CD4-positive, alpha-beta T cell treated with Interferon alpha-2 for 1 hour (primary cell): ENCODE data around the gene CCDC9B.
A peak's percentile ranks its signal among the peaks of the same experiment; 100 is the strongest.

Source experiments
- DNase-seq, 2 donors: peaks; one replicate each; pipeline ENCODE4 v3.0.0-alpha.2; 2020 to 2022

CCDC9B gene

DNA sequence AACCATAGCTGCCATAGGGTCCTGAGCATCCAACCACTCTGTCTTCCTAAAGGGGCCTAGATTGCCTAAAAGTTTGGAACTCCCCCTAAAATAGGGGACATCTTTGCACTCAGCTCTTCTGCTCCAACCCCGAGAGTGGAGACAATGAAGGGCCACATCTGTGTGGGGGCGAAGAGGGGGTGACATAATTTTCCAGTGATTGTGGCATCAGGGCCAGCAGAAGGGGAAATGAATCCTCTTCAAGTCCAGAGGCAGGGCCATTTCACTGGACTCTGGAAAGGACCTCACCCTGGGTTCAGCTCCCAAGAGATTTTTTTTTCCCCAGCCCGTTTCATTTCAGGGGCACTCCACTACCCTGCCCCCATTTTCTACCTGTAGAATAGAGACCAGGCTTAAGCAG, 53.2 kb downstream of the CCDC9B start:
- DNase-seq = no peak

DNA sequence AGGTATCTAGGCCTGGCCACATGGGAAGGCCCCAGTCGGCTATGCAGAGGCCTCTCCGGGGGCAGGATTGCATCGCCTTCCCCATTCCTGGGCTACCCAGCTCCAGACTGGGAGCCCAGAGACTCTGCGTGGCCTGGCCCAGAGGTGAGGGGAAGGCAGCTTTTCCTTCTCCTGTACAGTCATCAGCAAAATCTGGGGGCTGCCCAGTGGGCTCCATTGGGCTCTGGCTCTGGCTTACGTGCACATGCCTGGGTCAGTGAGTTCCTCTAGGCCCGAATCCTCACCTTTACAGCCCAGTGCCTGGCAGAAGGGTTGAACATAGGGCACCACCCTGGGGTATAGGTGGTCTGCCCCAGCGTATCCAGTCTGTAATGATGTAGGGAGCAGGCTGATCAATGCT, 53.9 kb downstream of the CCDC9B start:
- DNase-seq = no peak

DNA sequence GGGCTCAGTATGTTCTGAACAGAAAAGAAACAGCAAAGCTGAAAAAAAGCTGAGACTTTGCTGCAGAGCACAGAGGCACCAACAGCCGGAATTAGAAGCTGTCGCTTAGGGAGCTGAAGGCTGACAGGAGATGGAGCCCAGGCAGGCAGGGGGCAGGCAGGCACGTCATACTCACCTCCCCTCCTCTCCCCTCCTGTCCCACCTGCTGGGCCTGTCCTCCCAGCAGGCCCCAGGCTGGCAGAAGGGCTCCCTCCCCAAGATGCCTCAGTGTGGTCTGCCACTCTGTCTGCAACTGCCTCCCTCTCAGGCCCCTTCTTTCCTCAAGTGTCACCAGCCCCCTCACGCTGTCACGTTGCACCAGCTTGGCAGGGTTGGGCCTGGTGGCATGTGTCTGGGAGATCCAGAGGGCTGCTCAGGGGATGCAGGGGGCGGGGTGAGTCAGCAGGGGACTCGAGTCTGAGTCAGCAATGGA, 54.6 kb downstream of the CCDC9B start:
- no peak for DNase-seq

DNA sequence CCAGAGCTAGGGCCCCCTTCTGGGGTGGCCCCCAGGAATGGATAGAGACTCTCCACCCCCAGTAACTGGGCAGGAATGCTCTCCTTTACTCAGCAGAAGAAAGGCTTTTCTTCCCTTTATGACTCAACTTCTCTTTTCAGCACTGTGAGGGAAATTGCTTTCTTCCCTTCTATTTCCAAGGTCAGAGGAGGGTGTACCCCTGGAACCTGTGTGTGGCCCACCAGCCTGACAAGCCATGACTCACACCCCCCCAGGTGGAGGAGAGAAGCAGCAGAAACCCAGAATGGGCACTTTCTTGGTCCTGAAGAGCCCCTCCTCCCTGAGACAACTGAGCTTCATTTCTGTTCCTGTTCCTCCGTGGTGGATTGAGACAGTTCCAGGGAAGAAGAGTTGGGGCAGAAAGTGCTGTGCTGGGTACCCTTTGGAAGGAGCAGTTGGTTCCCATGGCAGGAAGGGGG, 55.2 kb downstream of the CCDC9B start:
- DNase-seq = no peak

DNA sequence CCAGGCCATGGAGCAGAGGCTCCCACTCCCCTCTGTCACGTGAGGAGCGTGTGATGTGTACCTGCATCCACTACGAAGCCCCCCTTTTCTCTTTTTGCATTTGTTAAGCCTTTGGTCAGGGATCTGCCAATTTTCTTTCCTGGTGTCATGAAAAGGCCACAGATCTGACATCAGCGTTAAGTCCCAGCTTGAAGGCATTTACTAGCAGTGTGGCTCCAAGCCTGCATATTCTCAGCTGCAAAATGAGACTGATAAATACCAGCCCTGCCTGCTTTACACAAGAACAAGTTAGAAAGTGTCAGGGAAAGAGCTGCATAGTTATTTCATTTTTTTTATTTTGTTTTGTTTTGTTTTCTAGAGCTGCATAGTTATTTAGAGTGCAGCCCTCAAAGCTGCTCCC, 55.6 kb downstream of the CCDC9B start:
- no peak for DNase-seq

DNA sequence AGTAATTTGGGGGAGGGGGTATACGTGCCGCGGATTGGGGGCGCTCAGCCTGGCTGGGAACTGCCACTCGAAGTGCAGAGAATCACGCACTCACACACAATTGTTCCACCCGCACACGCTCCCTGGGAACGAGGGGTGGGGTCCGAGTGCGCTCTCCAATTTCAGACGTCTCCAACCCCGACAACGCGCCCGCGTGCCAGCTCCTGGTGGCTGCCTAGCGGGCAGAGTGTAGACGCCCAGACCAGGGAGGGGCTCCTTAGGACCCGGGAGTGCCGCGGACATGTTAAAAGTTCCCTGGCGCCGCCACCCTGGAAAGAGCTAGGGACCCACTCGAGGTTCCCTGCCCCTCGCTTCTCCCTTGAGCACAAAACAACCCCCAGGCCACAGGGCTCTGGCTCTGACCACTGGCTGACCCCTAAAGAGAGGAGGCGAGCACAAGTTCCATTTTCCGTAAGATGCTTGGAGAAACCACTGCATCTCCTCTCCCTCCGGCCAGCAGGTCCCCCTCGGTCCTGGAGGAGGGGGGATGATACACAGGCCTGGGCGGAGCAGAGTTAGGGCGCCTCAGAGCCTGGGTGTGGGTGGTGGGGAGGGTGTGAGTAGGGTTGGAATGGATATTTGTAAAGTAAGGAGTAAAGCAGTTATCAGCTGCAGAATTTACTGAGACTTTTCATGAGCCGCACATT, 57.0 kb downstream of the CCDC9B start:
- DNase-seq = no peak

DNA sequence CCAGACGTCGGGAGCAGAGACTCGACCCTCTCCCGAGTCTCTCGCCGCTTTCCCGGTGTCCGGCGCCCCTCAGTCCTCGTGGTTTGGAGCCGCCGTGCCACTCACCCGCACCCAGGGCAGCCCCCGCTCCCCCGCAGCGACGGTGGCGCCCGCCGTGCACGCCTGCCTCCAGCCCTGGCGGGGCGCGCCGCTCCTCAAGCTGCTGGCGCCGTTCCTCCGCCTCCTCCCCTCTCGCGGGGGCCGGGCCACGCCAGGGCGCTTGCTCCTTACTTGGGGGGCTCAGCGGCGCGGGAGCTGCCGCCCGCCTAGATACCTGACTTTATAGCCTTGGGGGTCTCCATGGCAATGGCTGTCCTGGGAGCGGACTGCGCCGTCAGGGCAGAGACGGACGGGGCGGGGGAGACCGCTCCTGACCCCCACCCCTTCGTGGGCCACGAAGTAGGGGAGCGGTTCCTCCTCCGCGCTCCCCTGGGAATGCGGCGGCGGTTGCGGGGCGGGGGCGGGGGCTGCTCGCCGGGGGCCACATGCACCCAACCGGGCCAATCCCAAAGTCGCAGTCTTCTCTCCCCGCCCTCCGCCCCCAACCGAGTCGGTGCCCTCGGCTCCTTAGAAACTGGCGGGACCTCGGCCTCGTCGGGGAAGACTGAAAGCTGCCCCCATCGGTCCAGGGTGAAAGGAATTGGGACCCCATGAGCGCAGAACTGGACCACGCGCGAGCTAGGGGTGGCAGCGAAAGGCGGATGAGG, 57.7 kb downstream of the CCDC9B start, which contains the start of gene ANKRD63:
ANKRD63 (minus strand) TSS at position 196 of the 746 bp plus-strand sequence. CDS start 478 bp downstream, outside the sequence.
- peak; percentile 10 to 34 for DNase-seq

DNA sequence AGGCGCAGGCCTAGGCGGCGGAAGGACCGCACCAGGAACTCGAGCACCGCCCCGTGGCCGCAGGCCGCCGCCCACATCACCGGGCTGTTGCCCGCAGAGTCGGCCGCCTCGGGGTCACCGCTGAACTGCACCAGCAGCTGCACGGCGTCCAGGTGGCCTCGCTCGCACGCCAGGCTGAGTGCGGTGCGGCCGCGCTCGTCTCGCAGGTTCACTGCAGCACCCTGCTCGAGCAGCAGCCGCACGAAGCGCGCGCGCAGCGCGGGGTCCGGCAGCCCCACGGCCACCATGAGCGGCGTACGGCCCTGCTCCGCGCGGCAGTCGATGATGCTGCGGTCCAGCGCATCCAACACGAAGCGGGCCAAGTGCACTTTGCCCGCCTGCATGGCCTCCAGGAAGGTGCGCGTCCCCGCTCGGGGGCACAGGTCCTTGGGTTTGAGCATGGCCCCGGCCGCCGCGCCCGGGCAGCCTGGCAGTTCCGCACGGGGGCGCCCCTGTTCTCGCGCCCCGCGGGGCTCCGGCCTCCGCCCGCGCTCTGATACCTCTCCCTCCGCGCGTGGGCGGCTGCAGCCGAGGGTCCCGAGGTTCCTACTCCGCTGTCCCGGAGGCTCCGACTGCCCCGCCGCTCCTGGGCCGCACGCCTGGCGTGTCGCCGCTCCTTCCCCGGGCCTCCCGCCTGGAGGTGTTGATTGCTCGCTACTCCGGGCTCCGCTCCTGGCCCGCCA, 58.4 kb downstream of the CCDC9B start:
- peak; percentile 41 to 63 for DNase-seq

DNA sequence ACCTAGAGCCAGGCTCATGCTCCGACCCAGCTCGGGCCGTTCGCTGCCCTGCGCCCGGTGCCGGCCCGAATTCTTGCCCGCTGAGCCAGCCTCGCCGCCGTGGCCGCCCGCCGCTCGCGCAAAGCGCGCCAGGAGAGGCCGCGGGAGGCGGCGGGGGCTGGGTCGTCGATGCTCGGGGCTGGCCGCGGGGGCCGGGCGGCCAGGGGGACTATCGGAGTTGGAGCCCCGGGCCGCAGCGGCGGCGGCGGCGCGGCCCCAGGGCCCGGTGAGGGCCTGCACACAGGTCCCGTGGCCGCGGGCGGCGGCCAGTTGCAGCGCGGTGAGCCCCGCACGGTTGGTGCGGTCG, 59.0 kb downstream of the CCDC9B start:
- DNase-seq = no peak
